ENCODE measurements around the gene TMIE.

DNA sequence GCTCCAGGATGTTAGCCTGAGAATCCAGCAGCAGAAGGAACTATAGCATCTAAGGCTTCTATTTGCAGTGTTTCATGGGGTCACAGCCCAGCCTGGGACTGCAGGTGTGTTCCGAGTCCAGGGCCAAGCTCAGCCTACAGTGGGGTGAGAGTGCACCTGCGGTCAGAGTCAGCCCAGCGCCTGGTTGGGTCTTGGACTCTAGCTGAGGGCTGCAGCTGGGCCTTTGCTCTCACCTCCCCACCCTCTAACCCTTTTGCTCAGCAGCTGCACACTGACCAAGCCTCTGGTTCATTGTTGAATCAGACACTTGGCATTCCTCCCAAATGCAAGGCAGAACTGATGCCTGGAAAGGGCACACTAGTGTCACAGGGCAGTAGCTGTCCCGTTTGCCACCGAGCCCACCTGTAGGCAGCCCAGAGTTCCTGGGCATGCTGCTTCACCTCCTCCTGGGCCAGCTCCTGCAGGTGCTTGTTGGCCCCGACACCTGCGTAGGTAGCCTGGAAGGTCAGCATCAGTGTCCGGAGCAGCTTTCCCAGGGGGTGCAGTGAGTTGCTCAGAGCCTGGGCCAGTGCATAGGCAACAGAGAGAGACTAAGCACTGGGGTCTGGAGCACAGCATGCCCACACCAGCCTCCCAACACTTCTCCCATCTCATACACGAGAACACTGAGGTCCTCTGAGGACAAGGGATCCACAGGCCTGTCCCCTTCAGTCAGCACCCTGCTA is 25.2 kb upstream of the TMIE start:
- TF ChIP-seq, protein P1, sequence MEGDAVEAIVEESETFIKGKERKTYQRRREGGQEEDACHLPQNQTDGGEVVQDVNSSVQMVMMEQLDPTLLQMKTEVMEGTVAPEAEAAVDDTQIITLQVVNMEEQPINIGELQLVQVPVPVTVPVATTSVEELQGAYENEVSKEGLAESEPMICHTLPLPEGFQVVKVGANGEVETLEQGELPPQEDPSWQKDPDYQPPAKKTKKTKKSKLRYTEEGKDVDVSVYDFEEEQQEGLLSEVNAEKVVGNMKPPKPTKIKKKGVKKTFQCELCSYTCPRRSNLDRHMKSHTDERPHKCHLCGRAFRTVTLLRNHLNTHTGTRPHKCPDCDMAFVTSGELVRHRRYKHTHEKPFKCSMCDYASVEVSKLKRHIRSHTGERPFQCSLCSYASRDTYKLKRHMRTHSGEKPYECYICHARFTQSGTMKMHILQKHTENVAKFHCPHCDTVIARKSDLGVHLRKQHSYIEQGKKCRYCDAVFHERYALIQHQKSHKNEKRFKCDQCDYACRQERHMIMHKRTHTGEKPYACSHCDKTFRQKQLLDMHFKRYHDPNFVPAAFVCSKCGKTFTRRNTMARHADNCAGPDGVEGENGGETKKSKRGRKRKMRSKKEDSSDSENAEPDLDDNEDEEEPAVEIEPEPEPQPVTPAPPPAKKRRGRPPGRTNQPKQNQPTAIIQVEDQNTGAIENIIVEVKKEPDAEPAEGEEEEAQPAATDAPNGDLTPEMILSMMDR (IDR thresholded peaks at IDR 0.05), result no peak
- TF ChIP-seq POLR2AphosphoS5 (IDR thresholded peaks at IDR 0.05; ENCODE audit: low read depth, low read length), result no peak
- TF ChIP-seq, protein P2, sequence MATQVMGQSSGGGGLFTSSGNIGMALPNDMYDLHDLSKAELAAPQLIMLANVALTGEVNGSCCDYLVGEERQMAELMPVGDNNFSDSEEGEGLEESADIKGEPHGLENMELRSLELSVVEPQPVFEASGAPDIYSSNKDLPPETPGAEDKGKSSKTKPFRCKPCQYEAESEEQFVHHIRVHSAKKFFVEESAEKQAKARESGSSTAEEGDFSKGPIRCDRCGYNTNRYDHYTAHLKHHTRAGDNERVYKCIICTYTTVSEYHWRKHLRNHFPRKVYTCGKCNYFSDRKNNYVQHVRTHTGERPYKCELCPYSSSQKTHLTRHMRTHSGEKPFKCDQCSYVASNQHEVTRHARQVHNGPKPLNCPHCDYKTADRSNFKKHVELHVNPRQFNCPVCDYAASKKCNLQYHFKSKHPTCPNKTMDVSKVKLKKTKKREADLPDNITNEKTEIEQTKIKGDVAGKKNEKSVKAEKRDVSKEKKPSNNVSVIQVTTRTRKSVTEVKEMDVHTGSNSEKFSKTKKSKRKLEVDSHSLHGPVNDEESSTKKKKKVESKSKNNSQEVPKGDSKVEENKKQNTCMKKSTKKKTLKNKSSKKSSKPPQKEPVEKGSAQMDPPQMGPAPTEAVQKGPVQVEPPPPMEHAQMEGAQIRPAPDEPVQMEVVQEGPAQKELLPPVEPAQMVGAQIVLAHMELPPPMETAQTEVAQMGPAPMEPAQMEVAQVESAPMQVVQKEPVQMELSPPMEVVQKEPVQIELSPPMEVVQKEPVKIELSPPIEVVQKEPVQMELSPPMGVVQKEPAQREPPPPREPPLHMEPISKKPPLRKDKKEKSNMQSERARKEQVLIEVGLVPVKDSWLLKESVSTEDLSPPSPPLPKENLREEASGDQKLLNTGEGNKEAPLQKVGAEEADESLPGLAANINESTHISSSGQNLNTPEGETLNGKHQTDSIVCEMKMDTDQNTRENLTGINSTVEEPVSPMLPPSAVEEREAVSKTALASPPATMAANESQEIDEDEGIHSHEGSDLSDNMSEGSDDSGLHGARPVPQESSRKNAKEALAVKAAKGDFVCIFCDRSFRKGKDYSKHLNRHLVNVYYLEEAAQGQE (IDR thresholded peaks at IDR 0.05; ENCODE audit: insufficient read depth in 1 of 2, low read depth in 2 of 2, low read length in 1 of 2), result no peak
